Measurements from ENCODE around the gene DAB1.
A peak's percentile ranks its signal among the peaks of the same experiment; 100 is the strongest.

The DAB1 gene

DNA sequence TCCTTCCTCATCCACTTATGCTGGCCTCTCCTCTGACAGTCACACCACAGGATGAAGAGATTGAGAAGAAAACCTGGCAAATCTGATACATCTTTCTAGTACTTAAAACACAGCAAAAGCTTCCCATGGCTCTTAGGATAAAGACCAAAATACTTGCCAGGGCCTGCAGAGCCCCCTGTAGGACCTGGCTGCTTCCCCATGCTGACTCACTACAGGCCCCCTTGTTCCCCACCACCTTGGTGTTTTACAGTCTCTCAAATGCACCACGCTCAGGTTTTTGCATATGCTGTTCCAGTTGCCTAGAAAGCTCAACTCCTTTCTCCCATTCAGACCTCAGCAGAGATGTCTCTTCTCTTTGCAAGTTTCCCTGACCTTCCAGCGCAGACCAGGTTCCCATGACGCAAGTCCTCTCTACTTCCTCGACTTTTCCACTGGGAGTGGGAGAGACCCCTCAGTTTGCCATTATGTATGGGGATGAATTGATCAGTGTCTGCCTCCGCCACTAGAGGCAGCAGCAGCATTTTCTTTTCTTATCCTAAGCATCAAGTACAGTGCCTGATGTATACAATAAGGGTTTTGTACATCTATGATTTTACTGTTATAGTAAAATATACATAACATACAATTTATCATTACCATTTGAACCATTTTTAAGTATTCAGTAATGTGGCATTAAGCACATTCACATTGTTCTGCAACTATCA is 344.3 kb downstream of the DAB1 start:
- Histone ChIP-seq H3K4me3 (replicated peaks; ENCODE audit: low read depth, low read length) (no peak overlapping the region), H3K27me3 (replicated peaks; ENCODE audit: control insufficient read depth, insufficient read depth, low read length) (no peaks in the 10 kb centered on the region), H3K36me3 (ENCODE audit: control insufficient read depth, insufficient read depth, low read length) (no peaks in the 10 kb centered on the region)
- TF ChIP-seq, protein P1, sequence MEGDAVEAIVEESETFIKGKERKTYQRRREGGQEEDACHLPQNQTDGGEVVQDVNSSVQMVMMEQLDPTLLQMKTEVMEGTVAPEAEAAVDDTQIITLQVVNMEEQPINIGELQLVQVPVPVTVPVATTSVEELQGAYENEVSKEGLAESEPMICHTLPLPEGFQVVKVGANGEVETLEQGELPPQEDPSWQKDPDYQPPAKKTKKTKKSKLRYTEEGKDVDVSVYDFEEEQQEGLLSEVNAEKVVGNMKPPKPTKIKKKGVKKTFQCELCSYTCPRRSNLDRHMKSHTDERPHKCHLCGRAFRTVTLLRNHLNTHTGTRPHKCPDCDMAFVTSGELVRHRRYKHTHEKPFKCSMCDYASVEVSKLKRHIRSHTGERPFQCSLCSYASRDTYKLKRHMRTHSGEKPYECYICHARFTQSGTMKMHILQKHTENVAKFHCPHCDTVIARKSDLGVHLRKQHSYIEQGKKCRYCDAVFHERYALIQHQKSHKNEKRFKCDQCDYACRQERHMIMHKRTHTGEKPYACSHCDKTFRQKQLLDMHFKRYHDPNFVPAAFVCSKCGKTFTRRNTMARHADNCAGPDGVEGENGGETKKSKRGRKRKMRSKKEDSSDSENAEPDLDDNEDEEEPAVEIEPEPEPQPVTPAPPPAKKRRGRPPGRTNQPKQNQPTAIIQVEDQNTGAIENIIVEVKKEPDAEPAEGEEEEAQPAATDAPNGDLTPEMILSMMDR (IDR thresholded peaks at IDR 0.05; ENCODE audit: insufficient read depth, low read length, poor library complexity, severe bottlenecking): peak; percentile 42
- DNase-seq (ENCODE audit: extremely low read depth, insufficient read length): no peak

DNA sequence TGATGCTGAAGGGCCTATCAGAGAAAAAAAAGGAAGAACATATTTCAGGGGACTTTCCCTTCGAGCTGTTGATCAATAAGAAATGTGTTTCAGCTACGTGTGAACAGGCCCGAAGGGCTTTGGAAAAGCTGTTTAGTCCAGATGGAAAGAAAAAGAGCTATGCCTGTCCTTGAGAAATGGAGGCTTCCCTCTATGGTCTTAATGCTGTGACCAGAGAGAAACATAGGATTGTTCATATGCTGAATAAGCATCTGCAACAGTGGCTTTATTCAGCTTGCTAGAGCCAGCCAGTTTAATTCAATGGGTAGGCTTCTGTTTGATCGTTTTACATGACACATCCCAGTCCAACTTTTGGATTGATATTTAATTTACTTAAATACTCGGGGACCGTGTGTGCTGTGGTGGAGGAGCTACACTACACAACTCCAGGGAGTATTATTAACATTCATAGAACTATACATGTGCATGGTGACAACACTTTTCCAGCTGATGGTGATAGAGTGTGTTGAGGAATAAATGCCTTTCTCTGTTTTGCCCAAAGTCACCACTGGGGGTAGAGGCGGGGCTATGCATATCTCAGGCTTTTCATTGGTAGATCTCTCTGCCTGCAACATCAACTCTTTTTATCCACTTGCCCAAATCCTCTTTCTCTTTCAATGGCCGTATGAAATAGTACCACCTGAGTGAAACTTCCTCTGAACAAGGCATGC is 351.3 kb downstream of the DAB1 start:
- no peak for DNase-seq (ENCODE audit: extremely low read depth, insufficient read length)
- no peaks in the 10 kb centered on the region for H3K27me3 ChIP-seq (replicated peaks; ENCODE audit: control insufficient read depth, insufficient read depth, low read length)

DNA sequence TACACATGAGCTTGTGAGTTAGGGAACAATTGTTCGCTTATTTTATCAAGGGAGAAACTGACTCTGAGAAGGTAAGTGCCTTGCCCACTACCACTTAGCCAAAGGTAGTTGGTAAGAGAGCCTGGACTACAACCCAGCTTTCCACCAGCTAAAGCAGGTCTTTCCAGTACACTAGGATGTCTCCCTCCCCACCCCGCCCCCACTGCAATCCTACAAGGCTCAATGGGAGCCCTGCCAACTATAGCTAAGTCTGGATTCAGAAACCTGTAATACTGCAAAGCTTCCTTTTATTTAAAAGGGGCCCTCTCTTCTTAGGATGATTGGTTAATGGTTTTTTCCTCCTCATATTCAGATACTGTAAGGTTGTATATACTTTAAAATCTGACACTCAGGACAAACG is 356.0 kb downstream of the DAB1 start:
- no peak for DNase-seq (ENCODE audit: extremely low read depth, insufficient read length)
- H3K4me3 ChIP-seq (replicated peaks; ENCODE audit: low read depth, low read length): no peak overlapping the region
- no peaks in the 10 kb centered on the region for H3K36me3 ChIP-seq (ENCODE audit: control insufficient read depth, insufficient read depth, low read length)
- no peaks in the 10 kb centered on the region for H3K27me3 ChIP-seq (replicated peaks; ENCODE audit: control insufficient read depth, insufficient read depth, low read length)
- TF ChIP-seq, protein P1 (IDR thresholded peaks at IDR 0.05; ENCODE audit: insufficient read depth, low read length, poor library complexity, severe bottlenecking): no peak

More for the DNA sequence above, 351.3 kb downstream of the DAB1 start:
- H3K36me3 ChIP-seq (ENCODE audit: control insufficient read depth, insufficient read depth, low read length): no peaks in the 10 kb centered on the region
- TF ChIP-seq, protein P1 (IDR thresholded peaks at IDR 0.05; ENCODE audit: insufficient read depth, low read length, poor library complexity, severe bottlenecking): peak; percentile 20
- no peak overlapping the region for H3K4me3 ChIP-seq (replicated peaks; ENCODE audit: low read depth, low read length)

DNA sequence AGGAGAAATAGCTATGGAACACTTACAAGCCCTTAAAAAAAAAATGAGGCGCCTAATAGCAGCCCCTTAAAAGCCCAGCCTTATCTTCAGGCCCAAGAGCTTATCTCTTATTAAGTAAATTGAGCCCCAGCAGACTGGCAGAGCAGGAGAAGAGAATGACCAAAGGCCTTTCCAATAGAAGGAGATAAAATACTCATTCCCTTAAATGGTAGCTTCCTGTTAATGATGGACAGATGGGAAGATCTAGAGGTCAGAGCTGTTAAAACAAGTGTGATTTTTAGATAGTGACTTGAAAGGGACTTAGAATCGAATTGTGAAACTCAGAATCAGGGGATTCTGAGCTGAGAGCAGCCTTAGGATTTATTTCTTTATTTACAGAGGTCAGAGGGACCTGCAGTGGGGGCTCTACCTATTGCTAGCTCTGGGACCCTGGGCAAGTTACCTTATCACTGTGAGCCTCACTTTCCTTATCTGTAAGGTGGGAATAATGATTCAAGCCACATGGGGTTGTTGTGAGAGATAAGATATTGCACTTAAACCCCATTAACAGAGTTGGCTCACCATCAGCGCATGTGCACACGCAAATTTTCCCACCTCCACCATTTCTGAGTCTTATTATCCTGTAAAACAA is 356.8 kb downstream of the DAB1 start:
- H3K27me3 ChIP-seq (replicated peaks; ENCODE audit: control insufficient read depth, insufficient read depth, low read length): no peaks in the 10 kb centered on the region
- H3K36me3 ChIP-seq (ENCODE audit: control insufficient read depth, insufficient read depth, low read length): no peaks in the 10 kb centered on the region
- no peak for DNase-seq (ENCODE audit: extremely low read depth, insufficient read length)
- TF ChIP-seq, protein P1 (IDR thresholded peaks at IDR 0.05; ENCODE audit: insufficient read depth, low read length, poor library complexity, severe bottlenecking): no peak
- no peak overlapping the region for H3K4me3 ChIP-seq (replicated peaks; ENCODE audit: low read depth, low read length)

DNA sequence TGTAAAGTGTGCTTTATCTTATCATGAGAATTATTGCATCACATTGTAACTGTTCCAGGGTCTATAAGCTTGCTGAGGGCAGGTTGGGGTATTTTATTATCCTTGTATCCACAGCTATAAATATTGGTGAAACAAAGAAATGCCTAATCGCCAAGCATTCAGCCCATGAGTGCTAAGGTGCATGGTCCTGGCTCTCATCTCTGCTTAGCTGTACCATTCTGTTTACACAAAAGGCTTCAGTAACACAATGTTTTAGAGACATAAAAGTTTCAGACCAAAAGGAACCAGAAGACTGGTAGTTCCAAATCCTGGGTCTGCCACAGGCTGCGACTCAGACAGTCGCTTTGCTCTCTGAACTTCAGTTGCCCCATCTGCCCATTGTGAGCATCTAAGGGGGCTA is 358.4 kb downstream of the DAB1 start:
- TF ChIP-seq, protein P1 (IDR thresholded peaks at IDR 0.05; ENCODE audit: insufficient read depth, low read length, poor library complexity, severe bottlenecking): no peak
- DNase-seq (ENCODE audit: extremely low read depth, insufficient read length): no peak
- Histone ChIP-seq H3K36me3 (ENCODE audit: control insufficient read depth, insufficient read depth, low read length) (no peaks in the 10 kb centered on the region), H3K4me3 (replicated peaks; ENCODE audit: low read depth, low read length) (no peak overlapping the region), H3K27me3 (replicated peaks; ENCODE audit: control insufficient read depth, insufficient read depth, low read length) (no peaks in the 10 kb centered on the region)

Data from GM06990 (cell line).